HepG2 (cell line): ENCODE results near the gene FILIP1. TPM values are rescaled to one million over a fixed set of nuclear protein-coding genes. Genes with fewer than 3 reads are reported as not detected.

Experiments used
- ATAC-seq: fragments of 200-7000 bp; cut with Tn5 transposase; 3 replicates; pipeline ENCODE4 v1.9.1; 2020; ENCODE audit warnings: mild to moderate bottlenecking, moderate library complexity
- BruUV-seq: library from RNA; stranded (reverse); fragments of 400-500 nt; replicated peaks from 2 replicates; lab custom pipeline; 2021; lab: Mats Ljungman, UMichigan
- CTCF ChIA-PET: fragments of 300-600 bp; formaldehyde crosslinking; extraction: SDS; loops from one replicate; lab custom pipeline; 2021; ENCODE audit warnings: low total read pairs, inconsistent platforms, low intra/inter-chr PET ratio; lab: Yijun Ruan, JAX
- POLR2A ChIA-PET: fragments of 350-600 bp; sonication (Branson Sonifier 250); formaldehyde crosslinking; loops from one replicate; lab custom pipeline; 2020; ENCODE audit warnings: antibody characterized with exemption, inconsistent platforms; lab: Yijun Ruan, JAX
- DNase-seq: peaks from one replicate; pipeline ENCODE4 v3.0.0-alpha.2; 2015; ENCODE audit warnings: low spot score
- FAIRE-seq: peaks from 3 replicates; lab custom pipeline; 2011; peaks lifted over from hg19 to GRCh38; lab: Jason Lieb, UNC
- H2AFZ ChIP-seq: one replicate; pipeline ENCODE4 v1.6.1; 2011; ENCODE audit warnings: low read length, inconsistent platforms
- H3K27ac ChIP-seq: fragments of 300-600 bp; 3 replicates; pipeline ENCODE4 v1.8.0; 2011; ENCODE audit warnings: mixed run types, mild to moderate bottlenecking, mixed read lengths, low read length, inconsistent platforms; ENCODE audit not compliant: insufficient read depth; ENCODE audit errors: extremely low read length
- H3K27me3 ChIP-seq, 2 experiments: fragments of 200-600 bp in 1 of 2; 2 replicates in 1 of 2; 3 replicates in 1 of 2; pipeline versions ENCODE4 v1.6.0 to v1.8.0; 2011; ENCODE audit warnings: low read length in 2 of 2, mild to moderate bottlenecking in 2 of 2, moderate library complexity in 2 of 2, inconsistent platforms in 1 of 2; ENCODE audit not compliant: insufficient read depth in 2 of 2, control insufficient read depth in 1 of 2
- H3K36me3 ChIP-seq, 2 experiments: fragments of 200-600 bp in 1 of 2; replicated peaks in 1 of 2; 2 replicates in 1 of 2; 3 replicates in 1 of 2; pipeline versions ENCODE4 v1.5.1 to v1.8.0; 2011; ENCODE audit warnings: low read length in 2 of 2, inconsistent platforms in 1 of 2; ENCODE audit not compliant: insufficient read depth in 2 of 2, control insufficient read depth in 1 of 2
- H3K4me1 ChIP-seq: 2 replicates; pipeline ENCODE4 v1.5.1; 2012; ENCODE audit warnings: low read length, inconsistent platforms; ENCODE audit not compliant: insufficient read depth
- H3K4me2 ChIP-seq: 2 replicates; pipeline ENCODE4 v1.6.0; 2011; ENCODE audit warnings: low read depth, low read length, inconsistent platforms
- H3K4me3 ChIP-seq, 3 experiments: fragments of 200-600 bp in 1 of 3; sonication (generic), shearing (Covaris generic) in 1 of 3; replicated peaks in 1 of 3; 2 replicates each; pipeline ENCODE4 v1.5.1; 2011 to 2016; ENCODE audit warnings: low read length in 3 of 3, inconsistent platforms in 2 of 3, low read depth in 2 of 3, mild to moderate bottlenecking in 2 of 3, control low read depth in 1 of 3, mixed read lengths in 1 of 3; ENCODE audit not compliant: insufficient read depth in 1 of 3
- H3K79me2 ChIP-seq: one replicate; pipeline ENCODE4 v1.6.1; 2011; ENCODE audit warnings: low read length, inconsistent platforms; ENCODE audit not compliant: insufficient read depth
- H3K9ac ChIP-seq: 2 replicates; pipeline ENCODE4 v1.6.0; 2011; ENCODE audit warnings: mild to moderate bottlenecking, low read depth, low read length, inconsistent platforms; ENCODE audit not compliant: insufficient read depth
- H3K9me3 ChIP-seq: 2 replicates; pipeline ENCODE4 v1.5.1; 2012; ENCODE audit warnings: mild to moderate bottlenecking, low read length
- H4K20me1 ChIP-seq: 2 replicates; pipeline ENCODE4 v1.6.0; 2011; ENCODE audit warnings: inconsistent platforms, mild to moderate bottlenecking, low read length, moderate library complexity; ENCODE audit not compliant: insufficient read depth
- BRF2 ChIP-seq: sonication (generic); formaldehyde crosslinking; IDR thresholded peaks from 2 replicates; pipeline ENCODE4 v1.8.1; 2022; ENCODE audit warnings: mild to moderate bottlenecking, missing genetic modification reagents
- ISX ChIP-seq: sonication (generic); formaldehyde crosslinking; conservative IDR thresholded peaks from 2 replicates; pipeline ENCODE4 v1.5.0; 2020; ENCODE audit warnings: missing genetic modification reagents
- LRRFIP1 ChIP-seq: sonication (generic); formaldehyde crosslinking; conservative IDR thresholded peaks from 2 replicates; pipeline ENCODE4 v1.4.0; 2020; ENCODE audit warnings: missing genetic modification reagents
- MEIS2 ChIP-seq: sonication (generic); formaldehyde crosslinking; IDR thresholded peaks from 2 replicates; pipeline ENCODE4 v1.9.0; 2021; ENCODE audit warnings: mild to moderate bottlenecking, missing genetic modification reagents
- MIER2 ChIP-seq: IDR thresholded peaks from 2 replicates; pipeline ENCODE4 v1.6.1; 2016; ENCODE audit warnings: missing biosample characterization, missing genetic modification reagents
- PAF1 ChIP-seq: IDR thresholded peaks from 2 replicates; pipeline ENCODE4 v1.6.1; 2016; ENCODE audit warnings: missing genetic modification reagents, missing compliant biosample characterization
- TCF12 ChIP-seq, 2 experiments: fragments of 450-650 bp in 1 of 2; sonication (generic) in 1 of 2; formaldehyde crosslinking in 1 of 2; IDR thresholded peaks; 2 replicates each; pipeline versions ENCODE4 v1.6.1 to v1.8.0; 2017 to 2022; ENCODE audit warnings: antibody characterized with exemption in 1 of 2, mild to moderate bottlenecking in 1 of 2, missing genetic modification reagents in 1 of 2, moderate library complexity in 1 of 2
- ZNF180 ChIP-seq: sonication (generic); formaldehyde crosslinking; IDR thresholded peaks from 2 replicates; pipeline ENCODE4 v1.4.0; 2020; ENCODE audit warnings: low read depth, missing genetic modification reagents, borderline replicate concordance
- ZNF446 ChIP-seq: sonication (generic); formaldehyde crosslinking; IDR thresholded peaks from 2 replicates; pipeline ENCODE4 v1.5.0; 2020; ENCODE audit warnings: mild to moderate bottlenecking, missing genetic modification reagents
- ZNF609 ChIP-seq: sonication (generic); formaldehyde crosslinking; IDR thresholded peaks from 2 replicates; pipeline ENCODE4 v1.4.0; 2020; ENCODE audit warnings: mild to moderate bottlenecking, missing genetic modification reagents, borderline replicate concordance
- ZNF703 ChIP-seq: sonication (generic); formaldehyde crosslinking; IDR thresholded peaks from 2 replicates; pipeline ENCODE4 v1.5.1; 2020; ENCODE audit warnings: missing genetic modification reagents, mild to moderate bottlenecking, moderate library complexity, borderline replicate concordance
- WGBS: methylation state at CpG from one replicate; pipeline ENCODE4 v1.1.6; 2017; ENCODE audit warnings: low lambda C conversion rate; 5-methylcytosine and 5-hydroxymethylcytosine counted together
- in situ Hi-C: cut with HindIII; loops from 2 replicates; pipeline ENCODE4 v1.10.0; 2017; ENCODE audit warnings: low pct_unique_long_range_greater_than_20kb; ENCODE audit not compliant: extremely low pct_ligation_motif_present
- intact Hi-C: fragments of 100-400 bp; cut with micrococcal nuclease; formaldehyde crosslinking; loops from one replicate; pipeline ENCODE4 v1.10.0; 2022; ENCODE audit not compliant: unreplicated experiment
- polyA plus RNA-seq, 8 experiments: library from polyadenylated mRNA; depleted of rRNA in 3 of 8; stranded (reverse) in 7 of 8; unstranded in 1 of 8; fragments of >200 nt; fragmentation: Illumina TruSeq in 4 of 8; extraction: Trizol in 4 of 8; gene quantifications; 2 replicates each; pipeline versions ENCODE4 v1.2.1 to v1.2.3, GENCODE V29; 2011 to 2016; ENCODE audit warnings: low read depth in 4 of 8, missing spikeins in 1 of 8, mixed read lengths in 1 of 8; ENCODE audit not compliant: insufficient read depth in 1 of 8
- total RNA-seq, 5 experiments: library from RNA; depleted of rRNA; stranded (reverse); fragments of >200 nt; fragmentation: Illumina TruSeq; extraction: Trizol; gene quantifications; 2 replicates each; pipeline ENCODE4 v1.2.3, GENCODE V29; 2016; ENCODE audit warnings: low read depth in 1 of 5
- TF ChIP-seq, protein P1 (sequence below): IDR thresholded peaks from 2 replicates; pipeline ENCODE4 v1.6.1; 2016; ENCODE audit warnings: mild to moderate bottlenecking

The FILIP1 gene
- total and polyA plus RNA-seq, 2 of the 13 experiments (the other 11 are each of a cell fraction or from before 2014, with no cell fraction given) = not detected

DNA sequence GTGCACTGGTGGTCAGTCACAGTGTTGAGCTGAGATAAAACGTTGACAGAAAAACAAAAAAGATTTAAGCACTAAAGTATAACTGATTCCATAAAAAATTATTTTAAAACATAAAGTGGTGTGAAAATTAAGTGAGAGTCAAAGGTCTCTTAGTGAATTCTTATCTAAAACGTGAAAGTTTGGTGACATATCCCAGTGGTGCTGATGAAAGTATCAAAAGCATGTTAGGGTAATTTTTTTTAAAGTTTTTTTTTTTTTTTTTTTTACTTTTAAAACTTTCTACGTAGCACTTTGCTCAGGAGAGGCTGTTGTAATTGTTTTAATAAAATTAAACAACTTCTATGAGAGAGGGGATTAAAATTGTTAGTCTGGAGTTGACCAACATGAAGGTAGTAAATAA, 143.4 kb downstream of the FILIP1 start:
- H3K79me2 ChIP-seq = no peaks in the 10 kb centered on the region
- H3K9ac ChIP-seq = no peak overlapping the region
- DNase-seq (no peak), ATAC-seq (no peak), FAIRE-seq (no peak)
- BruUV-seq = no TSS peak
- ChIA-PET POLR2A (no interaction called here), CTCF (no interaction called here)
- no peak overlapping the region for H3K4me3 ChIP-seq
- no peak for TF ChIP-seq ZNF180 (CRISPR knock-in tag)
- TF ChIP-seq LRRFIP1 (CRISPR knock-in tag) = no peak
- TF ChIP-seq BRF2 (CRISPR knock-in tag) = no peak
- TF ChIP-seq ZNF609 (CRISPR knock-in tag) = no peak
- TF ChIP-seq PAF1 = no peak
- TF ChIP-seq ZNF703 (CRISPR knock-in tag) = no peak
- no peak for TF ChIP-seq ISX (CRISPR knock-in tag)
- TF ChIP-seq, protein P1, sequence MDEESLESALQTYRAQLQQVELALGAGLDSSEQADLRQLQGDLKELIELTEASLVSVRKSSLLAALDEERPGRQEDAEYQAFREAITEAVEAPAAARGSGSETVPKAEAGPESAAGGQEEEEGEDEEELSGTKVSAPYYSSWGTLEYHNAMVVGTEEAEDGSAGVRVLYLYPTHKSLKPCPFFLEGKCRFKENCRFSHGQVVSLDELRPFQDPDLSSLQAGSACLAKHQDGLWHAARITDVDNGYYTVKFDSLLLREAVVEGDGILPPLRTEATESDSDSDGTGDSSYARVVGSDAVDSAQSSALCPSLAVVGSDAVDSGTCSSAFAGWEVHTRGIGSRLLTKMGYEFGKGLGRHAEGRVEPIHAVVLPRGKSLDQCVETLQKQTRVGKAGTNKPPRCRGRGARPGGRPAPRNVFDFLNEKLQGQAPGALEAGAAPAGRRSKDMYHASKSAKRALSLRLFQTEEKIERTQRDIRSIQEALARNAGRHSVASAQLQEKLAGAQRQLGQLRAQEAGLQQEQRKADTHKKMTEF (CRISPR knock-in tag) = no peak
- TF ChIP-seq MIER2 (CRISPR knock-in tag) = no peak
- no peak for TF ChIP-seq MEIS2
- no peak for TF ChIP-seq TCF12 (IDR thresholded peaks at IDR 0.05)
- no peak for TF ChIP-seq TCF12 (CRISPR knock-in tag; IDR thresholded peaks at IDR 0.05)
- TF ChIP-seq ZNF446 = no peak
- no peaks in the 10 kb centered on the region for H3K9me3 ChIP-seq
- peak overlapping the region; percentile 64; the same call in 1 of the 2 replicates for H3K4me2 ChIP-seq
- in situ Hi-C loops (no loop called here), intact Hi-C loops (no loop called here)
- no peaks in the 10 kb centered on the region for H4K20me1 ChIP-seq
- no peak overlapping the region for H3K27ac ChIP-seq
- no peak overlapping the region for H2AFZ ChIP-seq
- peaks cover 0 to 6% of the 10 kb centered on the region in 2 experiments; a peak in 1 of 5 replicates for H3K27me3 ChIP-seq
- H3K4me1 ChIP-seq = peaks cover 8% of the 10 kb centered on the region
- 21% methylated on average over 3 of the region's 3 CpGs for WGBS
- H3K36me3 ChIP-seq = no peaks in the 10 kb centered on the region
